Stimulated activated naive CD8-positive, alpha-beta T cell treated with anti-CD3 and anti-CD28 coated beads, Interleukin-15, Interleukin-2, amounts not matched to agents 100 ng/mL and 50 ng/mL, for 24 hours (primary cell): ENCODE results near the gene SETD2.
A peak's percentile ranks its signal among the peaks of the same experiment; 100 is the strongest.
"Not testable (repeated sequence)": the region's sequence is repeated elsewhere in the genome, so short reads cannot be mapped to it uniquely, and the experiment has no call there.

Source experiments
- H3K27ac Mint-ChIP-seq: one replicate; pipeline ENCODE4 v1.8.0; 2021; ENCODE audit warnings: mild to moderate bottlenecking, mixed read lengths
- H3K27me3 Mint-ChIP-seq: one replicate; pipeline ENCODE4 v1.8.0; 2021; ENCODE audit warnings: mixed read lengths
- H3K36me3 Mint-ChIP-seq: one replicate; pipeline ENCODE4 v1.8.0; 2021; ENCODE audit warnings: low read depth, mixed read lengths
- H3K4me1 Mint-ChIP-seq: one replicate; pipeline ENCODE4 v1.8.0; 2021; ENCODE audit warnings: low read depth, mixed read lengths
- H3K4me3 Mint-ChIP-seq: one replicate; pipeline ENCODE4 v1.8.0; 2021; ENCODE audit warnings: mild to moderate bottlenecking, mixed read lengths
- H3K9me3 Mint-ChIP-seq: one replicate; pipeline ENCODE4 v1.8.0; 2021; ENCODE audit warnings: mixed read lengths

Gene SETD2

DNA sequence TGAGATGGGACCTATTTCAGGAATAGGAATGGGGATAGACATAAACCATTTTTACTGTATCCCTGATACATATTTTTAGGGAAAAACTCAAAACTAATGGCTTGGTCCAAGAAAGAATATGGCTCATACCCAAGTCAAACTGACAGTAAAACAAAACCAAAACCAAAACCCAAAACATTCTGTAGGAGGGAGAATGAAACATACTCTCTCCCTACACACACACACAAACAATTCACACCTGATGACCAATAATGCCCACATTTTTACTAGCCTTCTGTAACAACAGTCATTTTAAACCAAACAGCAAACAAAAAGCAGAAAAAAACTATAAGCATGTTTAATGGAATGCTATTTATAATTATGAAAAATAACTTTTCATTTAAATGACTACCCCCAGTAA, 109.5 kb downstream of the SETD2 start:
- H3K36me3 Mint-ChIP-seq: peaks cover 45% of the 10 kb centered on the region
- H3K9me3 Mint-ChIP-seq: no peaks in the 10 kb centered on the region
- H3K27me3 Mint-ChIP-seq: no peaks in the 10 kb centered on the region
- no peak overlapping the region for H3K4me3 Mint-ChIP-seq
- H3K27ac Mint-ChIP-seq: peak overlapping the region; percentile 55
- peaks cover 40% of the 10 kb centered on the region for H3K4me1 Mint-ChIP-seq

DNA sequence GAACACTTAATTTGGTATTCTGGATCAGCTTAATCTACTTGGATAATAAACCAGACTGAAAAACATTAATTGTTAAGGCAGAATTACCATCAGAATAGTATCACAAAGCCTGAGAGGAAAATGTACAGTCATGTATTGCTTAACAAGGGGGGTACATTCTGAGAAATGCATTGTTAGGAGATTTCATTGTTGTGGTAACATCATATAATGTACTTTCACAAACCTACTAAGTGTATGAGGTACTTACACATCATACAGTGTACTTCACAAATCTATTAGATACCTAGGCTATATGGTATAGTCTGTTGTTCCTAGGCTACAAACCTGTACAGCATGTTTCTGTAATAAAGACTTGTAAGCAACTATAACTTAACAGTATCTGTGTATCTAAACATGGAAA, 116.2 kb downstream of the SETD2 start:
- peaks cover 30% of the 10 kb centered on the region for H3K36me3 Mint-ChIP-seq
- H3K4me3 Mint-ChIP-seq: no peak overlapping the region
- no peaks in the 10 kb centered on the region for H3K9me3 Mint-ChIP-seq
- peak overlapping the region; percentile 67 for H3K27ac Mint-ChIP-seq
- H3K4me1 Mint-ChIP-seq: peaks cover 13% of the 10 kb centered on the region
- H3K27me3 Mint-ChIP-seq: no peaks in the 10 kb centered on the region

DNA sequence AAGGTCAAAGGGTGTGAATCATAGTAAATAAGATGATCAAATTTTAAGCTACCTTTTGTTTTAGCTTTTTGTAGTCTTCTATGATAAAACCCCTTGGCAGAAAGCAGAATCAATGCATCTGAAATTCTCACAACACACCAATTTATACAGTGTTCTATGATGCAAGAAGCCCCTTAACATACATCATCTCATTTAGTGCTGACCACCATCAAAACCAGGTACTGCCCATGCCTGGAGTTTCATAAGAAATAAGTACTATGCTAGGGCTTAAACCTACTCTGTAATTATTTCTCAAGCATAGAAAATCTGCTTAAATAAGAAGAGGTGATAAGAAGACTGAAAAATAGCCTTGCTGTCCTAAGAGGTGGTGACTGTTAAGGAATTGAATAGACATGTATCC, 116.8 kb downstream of the SETD2 start:
- H3K27ac Mint-ChIP-seq: peak overlapping the region; percentile 67
- no peaks in the 10 kb centered on the region for H3K9me3 Mint-ChIP-seq
- H3K36me3 Mint-ChIP-seq: peaks cover 32% of the 10 kb centered on the region
- H3K4me1 Mint-ChIP-seq: peaks cover 17% of the 10 kb centered on the region
- H3K27me3 Mint-ChIP-seq: no peaks in the 10 kb centered on the region
- H3K4me3 Mint-ChIP-seq: no peak overlapping the region

DNA sequence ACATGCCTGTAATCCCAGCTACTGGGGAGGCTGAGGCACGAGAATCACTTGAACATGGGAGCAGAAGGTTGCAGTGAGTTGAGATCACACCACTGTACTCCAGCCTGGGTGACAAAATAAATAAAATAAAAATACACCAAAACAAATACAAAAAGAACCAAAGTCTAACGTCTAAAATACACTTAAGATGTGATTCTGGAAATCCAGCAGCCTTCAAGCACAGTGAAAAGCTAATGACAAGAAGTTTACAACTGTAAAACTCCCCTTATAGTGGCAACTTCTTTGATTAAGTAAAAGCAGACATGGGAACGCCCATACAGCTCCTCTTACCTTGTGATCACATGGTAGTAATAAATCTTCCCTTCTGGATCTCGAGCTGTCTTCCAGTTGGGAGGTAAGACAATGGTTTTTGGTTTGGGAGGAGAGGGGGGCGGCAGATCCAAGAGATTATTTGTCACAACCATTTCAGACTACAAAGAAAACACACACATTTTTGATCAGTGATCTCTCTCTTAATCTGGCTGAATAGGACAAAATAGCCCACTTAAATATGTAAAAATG, 121.6 kb downstream of the SETD2 start:
- Mint-ChIP-seq H3K27me3 (no peaks in the 10 kb centered on the region), H3K4me1 (peaks cover 34% of the 10 kb centered on the region), H3K9me3 (no peaks in the 10 kb centered on the region), H3K36me3 (peaks cover 57% of the 10 kb centered on the region), H3K4me3 (no peak overlapping the region), H3K27ac (peak overlapping the region; percentile 28)

DNA sequence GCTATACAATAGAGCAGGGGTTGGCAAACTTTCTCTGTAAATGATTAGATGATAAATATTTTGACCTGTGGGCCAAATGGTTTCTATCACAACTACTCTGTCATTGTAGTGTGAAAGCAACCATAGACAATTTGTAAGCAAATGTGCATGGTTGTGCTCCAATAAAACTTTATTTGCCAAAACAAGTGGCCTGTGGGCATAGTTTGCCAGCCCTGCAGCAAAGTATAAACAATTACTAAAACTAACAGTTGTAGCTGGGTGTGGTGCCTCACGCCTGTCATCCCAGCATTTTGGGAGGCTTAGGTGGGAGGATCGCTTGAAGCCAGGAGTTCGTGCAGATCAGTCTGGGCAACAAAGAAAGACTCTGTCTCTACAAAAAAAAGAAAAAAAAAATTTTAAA, 122.8 kb downstream of the SETD2 start:
- Mint-ChIP-seq H3K27me3 (no peaks in the 10 kb centered on the region), H3K36me3 (peaks cover 65% of the 10 kb centered on the region), H3K27ac (no peak overlapping the region), H3K9me3 (no peaks in the 10 kb centered on the region), H3K4me1 (peaks cover 31% of the 10 kb centered on the region), H3K4me3 (no peak overlapping the region)

DNA sequence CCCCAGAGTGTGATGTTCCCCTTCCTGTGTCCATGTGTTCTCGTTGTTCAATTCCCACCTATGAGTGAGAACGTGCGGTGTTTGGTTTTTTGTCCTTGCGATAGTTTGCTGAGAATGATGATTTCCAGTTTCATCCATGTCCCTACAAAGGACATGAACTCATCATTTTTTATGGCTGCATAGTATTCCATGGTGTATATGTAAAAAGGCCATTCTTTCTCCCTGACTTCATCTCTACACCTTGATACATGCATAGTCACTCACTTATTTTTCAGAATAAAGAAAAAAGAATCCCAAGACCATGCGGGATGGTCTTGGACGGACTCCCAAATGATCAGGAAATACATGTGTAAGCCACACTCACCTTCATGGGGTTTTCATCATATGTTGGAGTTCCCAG, 126.6 kb downstream of the SETD2 start:
- H3K27ac Mint-ChIP-seq: peak overlapping the region; percentile 76

DNA sequence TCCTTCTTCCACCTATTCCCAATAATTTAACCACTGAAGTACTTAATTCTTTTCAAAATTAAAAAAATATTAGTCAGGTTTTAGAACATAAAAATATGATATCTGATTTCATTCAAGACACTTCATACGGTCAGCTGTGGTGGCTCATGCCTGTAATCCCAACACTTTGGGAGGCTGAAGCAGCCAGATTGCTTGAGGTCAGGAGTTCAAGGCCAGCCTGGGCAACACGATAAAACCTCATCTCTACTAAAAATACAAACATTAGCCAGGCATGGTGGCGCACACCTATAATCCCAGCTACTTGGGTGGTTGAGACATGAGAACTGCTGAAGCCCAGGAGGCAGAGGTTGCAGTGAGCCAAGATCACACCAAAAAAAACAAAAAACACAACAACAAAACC, 127.8 kb downstream of the SETD2 start:
- peaks cover 52% of the 10 kb centered on the region for H3K4me1 Mint-ChIP-seq
- H3K4me3 Mint-ChIP-seq: no peak overlapping the region
- H3K27me3 Mint-ChIP-seq: no peaks in the 10 kb centered on the region
- H3K27ac Mint-ChIP-seq: no peak overlapping the region
- peaks cover 70% of the 10 kb centered on the region for H3K36me3 Mint-ChIP-seq
- no peaks in the 10 kb centered on the region for H3K9me3 Mint-ChIP-seq

More for the DNA sequence above, 126.6 kb downstream of the SETD2 start:
- peaks cover 73% of the 10 kb centered on the region for H3K36me3 Mint-ChIP-seq
- peaks cover 41% of the 10 kb centered on the region for H3K4me1 Mint-ChIP-seq
- not testable (repeated sequence) for H3K27me3 Mint-ChIP-seq, H3K9me3 Mint-ChIP-seq
- peak overlapping the region; percentile 35 for H3K4me3 Mint-ChIP-seq

DNA sequence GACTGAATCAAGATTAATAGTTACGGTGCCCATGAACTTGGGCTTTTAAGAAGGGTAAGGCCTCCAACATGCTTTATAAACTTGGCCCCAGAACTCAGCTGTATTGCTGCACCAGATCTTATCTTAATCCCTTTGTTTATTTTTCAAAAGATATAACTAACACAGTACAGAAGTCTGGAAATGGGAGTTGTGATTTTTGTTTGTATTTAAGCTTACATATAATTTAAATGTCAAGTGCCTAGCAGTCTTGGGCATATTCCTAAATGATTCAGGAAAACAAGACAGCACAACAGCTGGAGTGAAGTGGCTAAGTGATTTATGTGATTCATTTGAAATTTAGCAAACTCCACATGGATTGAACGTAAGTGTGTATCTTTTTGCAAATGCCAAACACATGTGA, 128.3 kb downstream of the SETD2 start:
- Mint-ChIP-seq H3K9me3 (no peaks in the 10 kb centered on the region), H3K36me3 (peaks cover 65% of the 10 kb centered on the region), H3K27me3 (no peaks in the 10 kb centered on the region), H3K27ac (no peak overlapping the region), H3K4me1 (peaks cover 57% of the 10 kb centered on the region), H3K4me3 (no peak overlapping the region)

DNA sequence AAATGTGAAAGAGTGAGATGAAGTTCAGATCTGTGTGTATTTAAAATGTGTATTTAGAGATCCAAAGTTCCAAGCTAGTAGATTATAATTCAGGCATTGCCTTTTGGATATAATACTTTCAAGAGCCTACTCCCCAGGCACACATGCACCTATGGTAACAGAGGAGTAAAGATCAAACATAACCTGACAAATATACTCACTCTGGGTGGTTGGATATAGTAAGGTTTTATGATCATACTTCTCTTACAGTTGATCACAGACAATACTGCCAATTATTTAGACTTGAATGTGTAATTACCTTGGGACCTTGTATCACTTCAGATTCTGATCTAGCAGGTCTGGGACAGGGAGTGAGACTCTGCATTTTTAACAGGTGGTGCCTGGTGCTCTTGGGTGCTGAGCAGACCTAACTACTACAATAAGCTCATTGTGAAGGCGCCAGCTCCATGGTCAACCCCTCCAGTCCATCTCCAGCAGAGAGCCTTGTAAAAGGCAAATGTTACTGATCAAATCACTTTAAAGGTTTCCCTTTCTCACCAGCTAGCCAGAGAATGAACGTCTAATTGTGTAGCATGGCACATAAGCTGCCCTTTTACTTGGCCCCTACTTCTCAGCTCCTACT, 128.9 kb downstream of the SETD2 start:
- Mint-ChIP-seq H3K4me3 (no peak overlapping the region), H3K36me3 (peaks cover 64% of the 10 kb centered on the region), H3K4me1 (peaks cover 59% of the 10 kb centered on the region), H3K9me3 (no peaks in the 10 kb centered on the region), H3K27me3 (no peaks in the 10 kb centered on the region), H3K27ac (peak overlapping the region; percentile 22)

DNA sequence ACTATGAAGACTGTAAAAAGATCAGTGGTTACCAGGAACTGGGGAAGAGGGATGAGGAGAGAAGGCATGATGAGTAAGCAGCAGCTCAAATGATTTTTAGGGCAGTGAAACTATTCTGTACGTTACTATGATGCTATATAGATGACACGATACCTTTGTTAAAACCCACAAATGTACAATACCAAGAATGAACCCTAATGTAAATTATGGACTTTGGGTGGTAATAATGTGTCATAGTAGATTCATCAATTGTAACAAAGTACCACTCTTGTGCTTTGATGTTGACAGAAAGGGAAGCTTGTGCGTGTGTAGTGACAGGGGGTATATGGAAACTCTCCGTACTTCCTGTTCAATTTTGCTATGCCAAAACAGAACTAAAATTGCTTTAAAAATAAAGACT, 132.9 kb downstream of the SETD2 start:
- H3K27me3 Mint-ChIP-seq: not testable (repeated sequence)
- Mint-ChIP-seq H3K4me3 (peak overlapping the region; percentile 67), H3K36me3 (peaks cover 57% of the 10 kb centered on the region)

DNA sequence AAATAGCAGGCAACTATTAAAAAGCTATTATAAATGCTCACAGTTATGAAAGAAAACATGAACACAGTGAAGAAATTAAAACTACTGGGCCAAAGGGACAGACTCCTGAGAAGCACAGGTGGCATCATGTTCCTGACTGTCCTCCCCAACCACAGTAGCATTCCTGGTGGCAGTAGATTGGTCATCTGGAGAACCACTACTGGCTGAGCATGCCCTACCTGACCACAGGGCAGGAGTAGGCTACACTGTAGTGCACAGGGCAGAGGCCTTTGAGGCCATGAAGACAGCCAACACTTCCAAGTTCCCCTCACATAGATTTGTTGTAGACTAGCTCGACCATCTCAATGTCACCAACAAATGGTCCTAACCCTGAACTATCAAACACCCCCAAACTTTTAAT, 135.2 kb downstream of the SETD2 start:
- H3K36me3 Mint-ChIP-seq: peaks cover 41% of the 10 kb centered on the region
- no peaks in the 10 kb centered on the region for H3K9me3 Mint-ChIP-seq
- no peak overlapping the region for H3K4me3 Mint-ChIP-seq
- H3K27me3 Mint-ChIP-seq: no peaks in the 10 kb centered on the region
- peaks cover 66% of the 10 kb centered on the region for H3K4me1 Mint-ChIP-seq
- H3K27ac Mint-ChIP-seq: no peak overlapping the region

More for the DNA sequence above, 132.9 kb downstream of the SETD2 start:
- H3K27ac Mint-ChIP-seq: peak overlapping the region; percentile 91
- H3K9me3 Mint-ChIP-seq: not testable (repeated sequence)
- H3K4me1 Mint-ChIP-seq: peaks cover 56% of the 10 kb centered on the region

DNA sequence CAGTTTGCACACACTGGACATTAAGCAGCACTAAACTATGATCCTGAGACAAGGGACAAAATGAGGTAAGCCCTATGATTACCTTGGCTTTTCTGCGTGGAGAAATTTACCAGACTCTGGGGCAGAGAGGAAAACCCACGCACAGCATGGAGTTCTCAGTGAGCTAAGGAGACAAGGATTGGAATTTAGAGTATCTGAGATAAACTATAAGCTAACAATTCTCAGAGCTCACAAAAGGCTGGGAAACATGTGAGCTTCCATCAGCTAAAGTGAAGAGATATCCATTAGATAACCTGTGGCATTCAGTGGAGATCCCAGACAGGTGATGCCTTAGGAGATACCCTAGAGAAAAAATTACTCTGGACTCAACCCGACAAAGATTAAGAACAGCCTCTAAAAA, 135.8 kb downstream of the SETD2 start:
- H3K4me1 Mint-ChIP-seq: peaks cover 64% of the 10 kb centered on the region

DNA sequence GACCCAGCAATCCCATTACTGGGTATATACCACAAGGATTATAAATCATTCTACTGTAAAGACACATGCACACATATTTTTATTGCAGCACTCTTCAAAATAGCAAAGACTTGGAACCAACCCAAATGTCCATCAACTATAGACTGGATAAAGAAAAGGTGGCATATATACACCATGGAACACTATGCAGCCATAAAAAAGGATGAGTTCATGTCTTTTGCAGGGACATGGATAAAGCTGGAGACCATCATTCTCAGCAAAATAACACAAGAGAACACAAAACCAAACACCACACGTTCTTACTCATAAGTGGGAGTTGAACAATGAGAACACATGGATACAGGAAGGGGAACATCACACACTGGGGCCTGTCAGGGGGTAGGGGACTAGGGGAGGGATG, 137.5 kb downstream of the SETD2 start:
- H3K9me3 Mint-ChIP-seq, H3K27me3 Mint-ChIP-seq, H3K27ac Mint-ChIP-seq, H3K4me3 Mint-ChIP-seq: not testable (repeated sequence)
- H3K4me1 Mint-ChIP-seq: peaks cover 62% of the 10 kb centered on the region
- H3K36me3 Mint-ChIP-seq: peaks cover 33% of the 10 kb centered on the region

More for the DNA sequence above, 135.8 kb downstream of the SETD2 start:
- Mint-ChIP-seq H3K36me3 (peaks cover 40% of the 10 kb centered on the region), H3K9me3 (no peaks in the 10 kb centered on the region), H3K27me3 (no peaks in the 10 kb centered on the region), H3K4me3 (no peak overlapping the region), H3K27ac (no peak overlapping the region)

DNA sequence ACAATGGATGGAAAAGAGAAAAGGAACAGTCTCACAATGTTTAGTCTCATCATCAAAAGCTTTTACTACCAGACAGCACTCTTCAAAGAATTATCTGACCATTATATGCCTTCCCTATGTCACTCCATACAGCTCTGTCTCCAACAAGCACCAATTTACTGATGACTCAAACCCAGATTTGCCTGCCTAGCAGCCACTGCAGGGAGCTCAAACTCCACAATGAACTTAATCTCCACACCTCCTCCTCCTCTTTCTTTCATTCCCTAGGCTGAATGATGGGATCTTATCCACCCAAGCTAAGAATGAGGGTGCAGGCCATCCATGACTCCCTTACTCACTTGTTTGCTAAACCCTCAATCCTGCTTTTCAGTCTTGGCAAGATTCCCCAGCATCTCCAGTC, 139.0 kb downstream of the SETD2 start:
- Mint-ChIP-seq H3K4me1 (peaks cover 62% of the 10 kb centered on the region), H3K4me3 (no peak overlapping the region), H3K9me3 (no peaks in the 10 kb centered on the region), H3K27ac (no peak overlapping the region), H3K27me3 (no peaks in the 10 kb centered on the region), H3K36me3 (peaks cover 27% of the 10 kb centered on the region)

DNA sequence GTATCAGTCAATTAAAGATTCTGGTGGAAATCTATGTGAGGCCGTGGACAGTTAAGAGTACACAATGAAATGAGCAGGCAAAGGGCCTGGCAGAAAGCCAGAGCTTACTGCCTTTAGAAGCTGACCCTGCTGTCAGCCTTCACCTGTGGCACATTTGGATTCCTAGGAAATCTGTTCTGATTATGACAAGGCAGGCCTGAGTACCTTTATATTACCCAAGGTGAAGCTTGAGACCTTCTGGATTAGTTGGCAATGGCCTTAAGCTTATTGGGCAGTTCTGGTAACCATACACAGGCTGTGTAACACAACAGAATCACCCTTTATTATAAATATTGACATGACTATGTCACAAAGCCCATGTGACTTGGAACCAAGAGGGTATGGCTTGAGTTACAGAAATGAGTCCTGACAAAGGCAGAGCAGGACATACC, 141.3 kb downstream of the SETD2 start:
- Mint-ChIP-seq H3K4me1 (peaks cover 72% of the 10 kb centered on the region), H3K36me3 (peaks cover 26% of the 10 kb centered on the region), H3K9me3 (no peaks in the 10 kb centered on the region), H3K27ac (no peak overlapping the region), H3K27me3 (no peaks in the 10 kb centered on the region), H3K4me3 (no peak overlapping the region)

DNA sequence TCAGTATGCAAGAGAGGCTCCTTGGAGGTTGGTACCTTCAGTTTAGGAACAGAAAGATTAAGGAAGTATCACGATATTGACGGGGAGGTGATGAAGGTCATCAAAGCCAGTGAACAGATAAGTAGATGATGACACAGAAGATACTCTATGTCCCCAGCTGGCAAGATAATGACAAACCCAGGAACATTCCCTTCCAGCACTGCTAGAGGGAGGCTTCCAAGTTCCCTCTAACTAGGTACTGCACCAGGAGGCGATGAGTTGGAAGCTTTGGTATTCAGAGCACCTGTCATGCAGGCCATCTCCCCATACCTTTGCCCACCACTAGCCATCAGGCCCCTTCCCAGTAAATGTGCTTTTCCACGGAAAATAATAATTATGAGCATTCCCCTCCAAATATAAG, 143.6 kb downstream of the SETD2 start:
- Mint-ChIP-seq H3K27ac (peak overlapping the region; percentile 81), H3K27me3 (no peaks in the 10 kb centered on the region), H3K9me3 (no peaks in the 10 kb centered on the region), H3K36me3 (peaks cover 32% of the 10 kb centered on the region), H3K4me3 (no peak overlapping the region), H3K4me1 (peaks cover 76% of the 10 kb centered on the region)
